ENCODE measurements around the gene LRRFIP1.

DNA sequence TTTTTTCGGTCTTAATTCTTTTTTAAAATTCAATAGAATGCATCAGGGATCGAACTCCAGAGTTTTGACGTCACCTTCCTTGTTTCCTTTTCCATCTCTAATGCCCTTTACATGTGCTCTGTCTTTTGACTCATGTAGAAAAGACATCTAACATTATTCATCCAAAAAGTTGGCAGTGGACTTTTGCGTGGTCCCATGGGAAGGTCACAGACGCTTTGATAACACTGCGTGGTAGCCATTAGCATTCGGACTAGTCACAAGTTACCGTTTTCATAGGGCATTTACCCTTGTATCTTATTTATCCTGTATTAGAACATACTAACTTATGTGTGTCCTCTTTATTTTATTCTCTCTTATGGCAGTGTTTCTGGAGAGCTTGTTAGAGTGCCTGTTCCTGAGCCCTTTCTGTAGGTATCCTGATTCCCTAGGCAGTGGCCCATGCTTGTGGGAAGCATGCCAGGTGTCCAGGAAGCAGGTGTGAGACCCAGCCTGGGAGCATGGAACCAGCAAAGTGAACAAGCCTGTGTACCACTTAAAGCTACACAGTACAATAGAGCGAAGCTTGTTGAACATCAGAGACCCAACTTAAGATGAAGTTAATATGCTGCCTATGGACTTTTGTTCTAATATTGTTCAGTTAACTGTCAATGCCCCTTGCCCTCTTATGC, 97.6 kb downstream of the LRRFIP1 start:
- TF ChIP-seq, protein P1, sequence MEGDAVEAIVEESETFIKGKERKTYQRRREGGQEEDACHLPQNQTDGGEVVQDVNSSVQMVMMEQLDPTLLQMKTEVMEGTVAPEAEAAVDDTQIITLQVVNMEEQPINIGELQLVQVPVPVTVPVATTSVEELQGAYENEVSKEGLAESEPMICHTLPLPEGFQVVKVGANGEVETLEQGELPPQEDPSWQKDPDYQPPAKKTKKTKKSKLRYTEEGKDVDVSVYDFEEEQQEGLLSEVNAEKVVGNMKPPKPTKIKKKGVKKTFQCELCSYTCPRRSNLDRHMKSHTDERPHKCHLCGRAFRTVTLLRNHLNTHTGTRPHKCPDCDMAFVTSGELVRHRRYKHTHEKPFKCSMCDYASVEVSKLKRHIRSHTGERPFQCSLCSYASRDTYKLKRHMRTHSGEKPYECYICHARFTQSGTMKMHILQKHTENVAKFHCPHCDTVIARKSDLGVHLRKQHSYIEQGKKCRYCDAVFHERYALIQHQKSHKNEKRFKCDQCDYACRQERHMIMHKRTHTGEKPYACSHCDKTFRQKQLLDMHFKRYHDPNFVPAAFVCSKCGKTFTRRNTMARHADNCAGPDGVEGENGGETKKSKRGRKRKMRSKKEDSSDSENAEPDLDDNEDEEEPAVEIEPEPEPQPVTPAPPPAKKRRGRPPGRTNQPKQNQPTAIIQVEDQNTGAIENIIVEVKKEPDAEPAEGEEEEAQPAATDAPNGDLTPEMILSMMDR (IDR thresholded peaks at IDR 0.05; ENCODE audit: insufficient read depth, low read length) = no peak
- TF ChIP-seq, protein P2, sequence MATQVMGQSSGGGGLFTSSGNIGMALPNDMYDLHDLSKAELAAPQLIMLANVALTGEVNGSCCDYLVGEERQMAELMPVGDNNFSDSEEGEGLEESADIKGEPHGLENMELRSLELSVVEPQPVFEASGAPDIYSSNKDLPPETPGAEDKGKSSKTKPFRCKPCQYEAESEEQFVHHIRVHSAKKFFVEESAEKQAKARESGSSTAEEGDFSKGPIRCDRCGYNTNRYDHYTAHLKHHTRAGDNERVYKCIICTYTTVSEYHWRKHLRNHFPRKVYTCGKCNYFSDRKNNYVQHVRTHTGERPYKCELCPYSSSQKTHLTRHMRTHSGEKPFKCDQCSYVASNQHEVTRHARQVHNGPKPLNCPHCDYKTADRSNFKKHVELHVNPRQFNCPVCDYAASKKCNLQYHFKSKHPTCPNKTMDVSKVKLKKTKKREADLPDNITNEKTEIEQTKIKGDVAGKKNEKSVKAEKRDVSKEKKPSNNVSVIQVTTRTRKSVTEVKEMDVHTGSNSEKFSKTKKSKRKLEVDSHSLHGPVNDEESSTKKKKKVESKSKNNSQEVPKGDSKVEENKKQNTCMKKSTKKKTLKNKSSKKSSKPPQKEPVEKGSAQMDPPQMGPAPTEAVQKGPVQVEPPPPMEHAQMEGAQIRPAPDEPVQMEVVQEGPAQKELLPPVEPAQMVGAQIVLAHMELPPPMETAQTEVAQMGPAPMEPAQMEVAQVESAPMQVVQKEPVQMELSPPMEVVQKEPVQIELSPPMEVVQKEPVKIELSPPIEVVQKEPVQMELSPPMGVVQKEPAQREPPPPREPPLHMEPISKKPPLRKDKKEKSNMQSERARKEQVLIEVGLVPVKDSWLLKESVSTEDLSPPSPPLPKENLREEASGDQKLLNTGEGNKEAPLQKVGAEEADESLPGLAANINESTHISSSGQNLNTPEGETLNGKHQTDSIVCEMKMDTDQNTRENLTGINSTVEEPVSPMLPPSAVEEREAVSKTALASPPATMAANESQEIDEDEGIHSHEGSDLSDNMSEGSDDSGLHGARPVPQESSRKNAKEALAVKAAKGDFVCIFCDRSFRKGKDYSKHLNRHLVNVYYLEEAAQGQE (IDR thresholded peaks at IDR 0.05; ENCODE audit: insufficient replicate concordance, low read depth) = no peak
- no peak for TF ChIP-seq POLR2AphosphoS5 (IDR thresholded peaks at IDR 0.05; ENCODE audit: low read depth)
